ENCODE results near the gene NUB1.

GRCh38 chr7:151403764-151404163 is 62.2 kb downstream of the NUB1 start:
- no peak for TF ChIP-seq CTCF (IDR thresholded peaks at IDR 0.05; ENCODE audit: borderline replicate concordance, extremely low read depth, low read length, poor library complexity, severe bottlenecking)
- TF ChIP-seq EZH2 (IDR thresholded peaks at IDR 0.05; ENCODE audit: borderline replicate concordance, low read depth, low read length, severe bottlenecking), result no peak
